Hepatocyte (in vitro differentiated cells): ENCODE measurements around the gene CA14. TPM values are rescaled to one million over a fixed set of nuclear protein-coding genes. Genes with fewer than 3 reads are reported as not detected.
"Not testable (repeated sequence)": the region's sequence is repeated elsewhere in the genome, so short reads cannot be mapped to it uniquely, and the experiment has no call there.

Experiments used
- DNase-seq: peaks from one replicate; pipeline ENCODE4 v3.0.0-alpha.2; 2016; ENCODE audit warnings: low spot score
- H2AFZ ChIP-seq: fragments of 200-600 bp; sonication (generic); 2 replicates; pipeline ENCODE4 v1.6.0; 2016; ENCODE audit warnings: antibody characterized with exemption, mild to moderate bottlenecking
- H3K27ac ChIP-seq: fragments of 200-600 bp; sonication (generic); 2 replicates; pipeline ENCODE4 v1.5.1; 2016; ENCODE audit warnings: mild to moderate bottlenecking
- H3K27me3 ChIP-seq: fragments of 200-600 bp; sonication (generic); 2 replicates; pipeline ENCODE4 v1.6.1; 2016
- H3K36me3 ChIP-seq: fragments of 200-600 bp; sonication (generic); replicated peaks from 2 replicates; pipeline ENCODE4 v1.5.1; 2016; ENCODE audit warnings: low read depth; ENCODE audit not compliant: insufficient read depth
- H3K4me1 ChIP-seq: fragments of 200-600 bp; sonication (generic); 2 replicates; pipeline ENCODE4 v1.5.1; 2016; ENCODE audit warnings: mild to moderate bottlenecking, moderate library complexity; ENCODE audit not compliant: insufficient read depth
- H3K4me2 ChIP-seq: fragments of 200-600 bp; sonication (generic); 2 replicates; pipeline ENCODE4 v1.6.0; 2016
- H3K4me3 ChIP-seq: fragments of 200-600 bp; sonication (generic); 2 replicates; pipeline ENCODE4 v1.5.1; 2016; ENCODE audit warnings: mild to moderate bottlenecking
- H3K79me2 ChIP-seq: fragments of 200-600 bp; sonication (generic); 2 replicates; pipeline ENCODE4 v1.6.0; 2017; ENCODE audit warnings: mild to moderate bottlenecking
- H3K9me2 ChIP-seq: fragments of 200-600 bp; sonication (generic); replicated peaks from 2 replicates; pipeline ENCODE4 v1.6.0; 2017; ENCODE audit warnings: mild to moderate bottlenecking; ENCODE audit not compliant: insufficient read depth
- H3K9me3 ChIP-seq: fragments of 200-600 bp; sonication (generic); 2 replicates; pipeline ENCODE4 v1.5.1; 2016; ENCODE audit warnings: low read depth, mild to moderate bottlenecking
- H4K20me1 ChIP-seq: fragments of 200-600 bp; sonication (generic); 2 replicates; pipeline ENCODE4 v1.6.0; 2016; ENCODE audit warnings: mild to moderate bottlenecking; ENCODE audit not compliant: insufficient read depth, poor library complexity, severe bottlenecking
- CTCF ChIP-seq: fragments of 200-600 bp; sonication (generic); IDR thresholded peaks from 2 replicates; pipeline ENCODE4 v1.5.1; 2016; ENCODE audit warnings: antibody characterized with exemption, mild to moderate bottlenecking; ENCODE audit not compliant: poor library complexity
- EZH2 ChIP-seq: fragments of 200-600 bp; sonication (generic); IDR thresholded peaks from 2 replicates; pipeline ENCODE4 v1.6.1; 2016; ENCODE audit warnings: antibody characterized with exemption, mild to moderate bottlenecking, borderline replicate concordance
- EZH2phosphoT487 ChIP-seq: fragments of 200-600 bp; sonication (generic); IDR thresholded peaks from one replicate; pipeline ENCODE4 v1.6.1; 2018; ENCODE audit warnings: antibody characterized with exemption, mild to moderate bottlenecking, low read depth, moderate library complexity; ENCODE audit not compliant: unreplicated experiment, severe bottlenecking
- WGBS: methylation state at CpG from one replicate; pipeline ENCODE4 v1.1.6; 2016; ENCODE audit warnings: low lambda C conversion rate; ENCODE audit errors: missing lambda C conversion rate; 5-methylcytosine and 5-hydroxymethylcytosine counted together
- polyA plus RNA-seq: library from polyadenylated mRNA; unstranded; fragments of >200 nt; fragmentation: Nextera tagmentation; extraction: Ambion mirVana; gene quantifications from 2 replicates; pipeline ENCODE4 v1.2.1, GENCODE V29; 2016
- total RNA-seq: library from RNA; depleted of rRNA; stranded (reverse); fragments of >200 nt; gene quantifications from 2 replicates; pipeline ENCODE4 v1.2.3, GENCODE V29; 2014

The CA14 gene
- total and polyA plus RNA-seq, 2 experiments from 2014 or later, result 4.6 to 7.3 TPM

GRCh38 chr1:150302338-150302737 lies 44.8 kb downstream of the CA14 start:
- TF ChIP-seq EZH2 (no peak), EZH2phosphoT487 (no peak), CTCF (no peak)
- H3K4me1 ChIP-seq, result no peaks in the 10 kb centered on the region
- H2AFZ ChIP-seq, result no peak overlapping the region
- H3K79me2 ChIP-seq, result no peaks in the 10 kb centered on the region
- no peaks in the 10 kb centered on the region for H3K9me2 ChIP-seq
- WGBS, result 85% methylated on average over 6 of the region's 6 CpGs
- no peaks in the 10 kb centered on the region for H4K20me1 ChIP-seq
- no peaks in the 10 kb centered on the region for H3K9me3 ChIP-seq
- H3K27ac ChIP-seq, result no peak overlapping the region
- H3K27me3 ChIP-seq, result no peaks in the 10 kb centered on the region
- H3K4me3 ChIP-seq, result no peak overlapping the region
- DNase-seq, result no peak
- H3K4me2 ChIP-seq, result no peak overlapping the region
- H3K36me3 ChIP-seq, result no peaks in the 10 kb centered on the region

- 79% methylated on average over 2 of the region's 2 CpGs for WGBS
- no peak overlapping the region for H3K27ac ChIP-seq
- no peaks in the 10 kb centered on the region for H3K79me2 ChIP-seq
These were observed 45.3 kb downstream of the CA14 start for GRCh38 chr1:150302902-150303301.

GRCh38 chr1:150308585-150308984 lies 51.0 kb downstream of the CA14 start:
- H2AFZ ChIP-seq, H3K9me3 ChIP-seq, H3K9me2 ChIP-seq, H3K79me2 ChIP-seq, DNase-seq, H3K4me1 ChIP-seq, H3K4me3 ChIP-seq, H3K27ac ChIP-seq, H3K27me3 ChIP-seq, H3K36me3 ChIP-seq, H4K20me1 ChIP-seq, H3K4me2 ChIP-seq: not testable (repeated sequence)
- WGBS, result 99% methylated on average over 9 of the region's 9 CpGs

More at GRCh38 chr1:150302902-150303301, 45.3 kb downstream of the CA14 start:
- Histone ChIP-seq H4K20me1 (no peaks in the 10 kb centered on the region), H3K9me3 (no peaks in the 10 kb centered on the region), H3K4me1 (no peaks in the 10 kb centered on the region), H3K27me3 (no peaks in the 10 kb centered on the region), H3K36me3 (no peaks in the 10 kb centered on the region), H3K4me2 (no peak overlapping the region), H2AFZ (no peak overlapping the region), H3K9me2 (no peaks in the 10 kb centered on the region), H3K4me3 (no peak overlapping the region)
- TF ChIP-seq EZH2, result no peak
- no peak for TF ChIP-seq CTCF
- TF ChIP-seq EZH2phosphoT487, result no peak
- no peak for DNase-seq

GRCh38 chr1:150309758-150310508 lies 52.4 kb downstream of the CA14 start:
- H3K79me2 ChIP-seq, result no peaks in the 10 kb centered on the region
- H4K20me1 ChIP-seq, result no peaks in the 10 kb centered on the region
- TF ChIP-seq CTCF (no peak), EZH2 (no peak), EZH2phosphoT487 (no peak)
- no peak overlapping the region for H3K4me3 ChIP-seq
- H3K4me2 ChIP-seq, result no peak overlapping the region
- no peaks in the 10 kb centered on the region for H3K9me3 ChIP-seq
- DNase-seq, result no peak
- no peaks in the 10 kb centered on the region for H3K27me3 ChIP-seq
- no peaks in the 10 kb centered on the region for H3K36me3 ChIP-seq
- no peaks in the 10 kb centered on the region for H3K4me1 ChIP-seq
- no peak overlapping the region for H3K27ac ChIP-seq
- no peak overlapping the region for H2AFZ ChIP-seq
- H3K9me2 ChIP-seq, result no peaks in the 10 kb centered on the region
- WGBS, result 87% methylated on average over 10 of the region's 10 CpGs
